ENCODE data around the gene NIP7.

DNA sequence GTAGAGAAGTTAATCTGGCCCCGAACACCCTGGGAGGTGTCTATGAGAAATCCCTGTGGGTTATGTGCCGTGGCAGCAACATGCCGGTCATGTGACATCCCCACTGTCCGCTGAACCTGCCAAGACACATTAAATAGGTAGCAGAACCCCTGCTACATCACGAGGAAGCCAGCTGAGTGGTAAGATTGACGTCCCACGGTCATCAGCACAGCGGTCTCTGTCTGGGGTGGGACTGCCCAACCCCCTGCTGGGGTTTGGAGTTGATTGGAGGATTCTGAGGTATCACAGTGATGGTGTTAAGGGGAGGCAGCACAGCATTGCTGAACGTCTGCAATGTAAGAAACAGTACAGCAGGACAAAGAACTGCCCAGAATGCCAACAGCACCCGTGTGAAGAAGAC is 10.0 kb downstream of the NIP7 start:
- TF ChIP-seq POLR2A (IDR thresholded peaks at IDR 0.05) (no peak), CTCF (IDR thresholded peaks at IDR 0.05) (no peak)

All from body of pancreas (tissue), 4 donors.